SK-N-SH (cell line): ENCODE results near the gene ABCB9. TPM values are rescaled to one million over a fixed set of nuclear protein-coding genes. Genes with fewer than 3 reads are reported as not detected.
A peak's percentile ranks its signal among the peaks of the same experiment; 100 is the strongest.

ENCODE experiments used
- CTCF ChIA-PET: fragments of 300-600, 350-600 bp; formaldehyde crosslinking; extraction: SDS; loops from one replicate; lab custom pipeline; 2021; lab: Yijun Ruan, JAX
- POLR2A ChIA-PET: fragments of 350-600 bp; sonication (Branson Sonifier 250); formaldehyde crosslinking; extraction: SDS; loops from one replicate; lab custom pipeline; 2020; ENCODE audit warnings: antibody characterized with exemption, inconsistent platforms; lab: Yijun Ruan, JAX
- DNase-seq: peaks from one replicate; pipeline ENCODE4 v3.0.0; 2012
- H2AFZ ChIP-seq: fragments of 200-600 bp; sonication (generic); 2 replicates; pipeline ENCODE4 v1.8.1; 2016; ENCODE audit warnings: antibody characterized with exemption, mild to moderate bottlenecking, low read depth
- H3F3A ChIP-seq: fragments of 200-600 bp; sonication (generic); replicated peaks from 2 replicates; pipeline ENCODE3; 2016; ENCODE audit warnings: antibody characterized with exemption, mild to moderate bottlenecking; ENCODE audit not compliant: insufficient read depth
- H3K27ac ChIP-seq, 2 experiments: fragments of 200-500 bp in 1 of 2; fragments of 200-600 bp in 1 of 2; sonication (Bioruptor generic) in 1 of 2; sonication (generic), shearing (Covaris generic) in 1 of 2; 2 replicates each; pipeline versions ENCODE4 v1.5.1 to v1.6.1; 2014 to 2016; ENCODE audit warnings: low read depth in 2 of 2, inconsistent platforms in 1 of 2, low read length in 1 of 2, mild to moderate bottlenecking in 1 of 2, mixed read lengths in 1 of 2
- H3K27me3 ChIP-seq: fragments of 200-600 bp; sonication (generic), shearing (Covaris generic); 2 replicates; pipeline ENCODE4 v1.6.1; 2016; ENCODE audit warnings: mixed run types; ENCODE audit not compliant: insufficient read depth
- H3K36me3 ChIP-seq, 2 experiments: fragments of 200-500 bp in 1 of 2; fragments of 200-600 bp in 1 of 2; sonication (Bioruptor generic) in 1 of 2; sonication (generic) in 1 of 2; replicated peaks in 1 of 2; 2 replicates each; pipeline versions ENCODE3 to v1.5.1; 2014 to 2016; ENCODE audit warnings: low read length in 1 of 2, mild to moderate bottlenecking in 1 of 2; ENCODE audit not compliant: insufficient read depth in 2 of 2, control insufficient read depth in 1 of 2
- H3K4me1 ChIP-seq, 2 experiments: fragments of 200-500 bp in 1 of 2; fragments of 200-600 bp in 1 of 2; sonication (Bioruptor generic) in 1 of 2; sonication (generic), shearing (Covaris generic) in 1 of 2; 2 replicates each; pipeline versions ENCODE4 v1.5.1 to v1.6.1; 2014 to 2016; ENCODE audit warnings: low read depth in 1 of 2, low read length in 1 of 2, mixed run types in 1 of 2; ENCODE audit not compliant: insufficient read depth in 2 of 2, control insufficient read depth in 1 of 2
- H3K4me2 ChIP-seq: fragments of 200-600 bp; sonication (generic), shearing (Covaris generic); 2 replicates; pipeline ENCODE4 v1.6.1; 2017; ENCODE audit warnings: mixed run types
- H3K4me3 ChIP-seq, 2 experiments: fragments of 200-500 bp in 1 of 2; fragments of 200-600 bp in 1 of 2; sonication (Bioruptor generic) in 1 of 2; sonication (generic), shearing (Covaris generic) in 1 of 2; 2 replicates each; pipeline versions ENCODE4 v1.5.1 to v1.8.1; 2014 to 2016; ENCODE audit warnings: low read depth in 2 of 2, inconsistent platforms in 1 of 2, low read length in 1 of 2, mild to moderate bottlenecking in 1 of 2, mixed read lengths in 1 of 2, moderate library complexity in 1 of 2
- H3K79me2 ChIP-seq: fragments of 200-600 bp; sonication (generic); 2 replicates; pipeline ENCODE4 v1.8.1; 2017; ENCODE audit warnings: mild to moderate bottlenecking; ENCODE audit not compliant: insufficient read depth
- H3K9ac ChIP-seq: fragments of 200-600 bp; sonication (generic); 2 replicates; pipeline ENCODE4 v1.6.1; 2017; ENCODE audit warnings: mixed run types
- H3K9me2 ChIP-seq: fragments of 200-600 bp; sonication (generic); 2 replicates; pipeline ENCODE4 v1.6.1; 2017; ENCODE audit warnings: mixed run types
- H3K9me3 ChIP-seq: fragments of 200-600 bp; sonication (generic); 2 replicates; pipeline ENCODE4 v1.6.1; 2017; ENCODE audit warnings: mixed run types, mild to moderate bottlenecking, moderate library complexity
- H4K20me1 ChIP-seq: fragments of 200-600 bp; sonication (generic); 2 replicates; pipeline ENCODE4 v1.6.1; 2017; ENCODE audit warnings: mild to moderate bottlenecking, mixed run types; ENCODE audit not compliant: insufficient read depth
- CHD2 ChIP-seq: fragments of 150-350 bp; IDR thresholded peaks from 2 replicates; pipeline ENCODE4 v1.6.1; 2018; ENCODE audit warnings: low read length; ENCODE audit not compliant: partially characterized antibody
- EP300 ChIP-seq, 2 experiments: IDR thresholded peaks; 2 replicates each; pipeline versions ENCODE4 v1.4.0 to v1.6.1; 2012; ENCODE audit warnings: borderline replicate concordance in 1 of 2, low read depth in 1 of 2, low read length in 1 of 2
- EZH2phosphoT487 ChIP-seq: fragments of 200-600 bp; sonication (generic); IDR thresholded peaks from 2 replicates; pipeline ENCODE4 v1.6.1; 2017; ENCODE audit warnings: low read depth, mixed run types, mild to moderate bottlenecking, antibody characterized with exemption, moderate library complexity, borderline replicate concordance
- FOSL2 ChIP-seq: IDR thresholded peaks from 2 replicates; pipeline ENCODE4 v1.4.0; 2012; ENCODE audit warnings: low read depth, mild to moderate bottlenecking, moderate library complexity, borderline replicate concordance
- FOXJ3 ChIP-seq: sonication (generic); formaldehyde crosslinking; IDR thresholded peaks from 2 replicates; pipeline ENCODE4 v1.5.1; 2020; ENCODE audit warnings: mild to moderate bottlenecking, missing genetic modification reagents
- FOXM1 ChIP-seq: IDR thresholded peaks from 2 replicates; pipeline ENCODE4 v1.4.0; 2012; ENCODE audit warnings: low read depth, mild to moderate bottlenecking
- GABPA ChIP-seq: IDR thresholded peaks from 2 replicates; pipeline ENCODE4 v1.4.0; 2012; ENCODE audit warnings: low read depth, mild to moderate bottlenecking
- GATA2 ChIP-seq: sonication (generic); formaldehyde crosslinking; IDR thresholded peaks from 2 replicates; pipeline ENCODE4 v1.5.0; 2020; ENCODE audit warnings: mild to moderate bottlenecking, missing genetic modification reagents
- JUND ChIP-seq: IDR thresholded peaks from 2 replicates; pipeline ENCODE4 v1.4.0; 2012
- MEF2A ChIP-seq: IDR thresholded peaks from 2 replicates; pipeline ENCODE4 v1.4.0; 2012; ENCODE audit warnings: low read depth, borderline replicate concordance
- MXI1 ChIP-seq: IDR thresholded peaks from 2 replicates; pipeline ENCODE4 v1.6.1; 2012; ENCODE audit warnings: mild to moderate bottlenecking, low read depth, low read length, improper control_type of control experiment
- NFIC ChIP-seq: IDR thresholded peaks from 2 replicates; pipeline ENCODE4 v1.4.0; 2012; ENCODE audit warnings: borderline replicate concordance
- NRF1 ChIP-seq: IDR thresholded peaks from 2 replicates; pipeline ENCODE4 v1.6.1; 2012; ENCODE audit warnings: low read depth, mild to moderate bottlenecking, low read length
- POLR2AphosphoS5 ChIP-seq: IDR thresholded peaks from 2 replicates; pipeline ENCODE4 v1.6.1; 2012; ENCODE audit warnings: low read depth, low read length
- RAD21 ChIP-seq: IDR thresholded peaks from 2 replicates; pipeline ENCODE4 v1.6.1; 2012; ENCODE audit warnings: mild to moderate bottlenecking, low read length
- RCOR1 ChIP-seq: fragments of 150-350 bp; IDR thresholded peaks from 2 replicates; pipeline ENCODE4 v1.6.1; 2017; ENCODE audit warnings: antibody characterized with exemption, low read length
- RXRA ChIP-seq: IDR thresholded peaks from 2 replicates; pipeline ENCODE4 v1.4.0; 2012; ENCODE audit warnings: low read depth, mild to moderate bottlenecking, borderline replicate concordance
- SMC3 ChIP-seq: IDR thresholded peaks from 2 replicates; pipeline ENCODE4 v1.6.1; 2012; ENCODE audit warnings: low read depth, low read length, improper control_type of control experiment
- TAF1 ChIP-seq: IDR thresholded peaks from 2 replicates; pipeline ENCODE4 v1.6.1; 2012; ENCODE audit warnings: low read depth, mild to moderate bottlenecking, low read length, moderate library complexity, borderline replicate concordance
- TEAD4 ChIP-seq: IDR thresholded peaks from 2 replicates; pipeline ENCODE4 v1.4.0; 2012; ENCODE audit warnings: mild to moderate bottlenecking, borderline replicate concordance; ENCODE audit not compliant: insufficient read depth
- YY1 ChIP-seq: IDR thresholded peaks from 2 replicates; pipeline ENCODE4 v1.4.0; 2012; ENCODE audit warnings: low read depth, mild to moderate bottlenecking
- WGBS: methylation state at CpG from one replicate; pipeline ENCODE4 v1.1.6; 2017; ENCODE audit warnings: low lambda C conversion rate; 5-methylcytosine and 5-hydroxymethylcytosine counted together
- polyA plus RNA-seq, 3 experiments: library from polyadenylated mRNA; depleted of rRNA; stranded (reverse); fragments of >200 nt; gene quantifications; 2 replicates each; pipeline ENCODE4 v1.2.3, GENCODE V29; 2012
- TF ChIP-seq, protein P1 (sequence below): IDR thresholded peaks from 2 replicates; pipeline ENCODE4; 2012
- TF ChIP-seq, protein P2 (sequence below): IDR thresholded peaks from 2 replicates; pipeline ENCODE4 v1.6.1; 2012; ENCODE audit warnings: mild to moderate bottlenecking, low read depth, low read length, moderate library complexity
- TF ChIP-seq, protein P3 (sequence below): fragments of 150-350 bp; IDR thresholded peaks from 2 replicates; pipeline ENCODE4 v1.6.1; 2016; ENCODE audit warnings: mild to moderate bottlenecking, low read depth, low read length
- TF ChIP-seq, protein P4 (sequence below): IDR thresholded peaks from 2 replicates; pipeline ENCODE4 v1.4.0; 2012; ENCODE audit warnings: low read depth, borderline replicate concordance

The ABCB9 gene
- polyA plus RNA-seq, 1 of the 3 experiments (the other 2 are of a cell fraction), result 6.2 TPM

DNA sequence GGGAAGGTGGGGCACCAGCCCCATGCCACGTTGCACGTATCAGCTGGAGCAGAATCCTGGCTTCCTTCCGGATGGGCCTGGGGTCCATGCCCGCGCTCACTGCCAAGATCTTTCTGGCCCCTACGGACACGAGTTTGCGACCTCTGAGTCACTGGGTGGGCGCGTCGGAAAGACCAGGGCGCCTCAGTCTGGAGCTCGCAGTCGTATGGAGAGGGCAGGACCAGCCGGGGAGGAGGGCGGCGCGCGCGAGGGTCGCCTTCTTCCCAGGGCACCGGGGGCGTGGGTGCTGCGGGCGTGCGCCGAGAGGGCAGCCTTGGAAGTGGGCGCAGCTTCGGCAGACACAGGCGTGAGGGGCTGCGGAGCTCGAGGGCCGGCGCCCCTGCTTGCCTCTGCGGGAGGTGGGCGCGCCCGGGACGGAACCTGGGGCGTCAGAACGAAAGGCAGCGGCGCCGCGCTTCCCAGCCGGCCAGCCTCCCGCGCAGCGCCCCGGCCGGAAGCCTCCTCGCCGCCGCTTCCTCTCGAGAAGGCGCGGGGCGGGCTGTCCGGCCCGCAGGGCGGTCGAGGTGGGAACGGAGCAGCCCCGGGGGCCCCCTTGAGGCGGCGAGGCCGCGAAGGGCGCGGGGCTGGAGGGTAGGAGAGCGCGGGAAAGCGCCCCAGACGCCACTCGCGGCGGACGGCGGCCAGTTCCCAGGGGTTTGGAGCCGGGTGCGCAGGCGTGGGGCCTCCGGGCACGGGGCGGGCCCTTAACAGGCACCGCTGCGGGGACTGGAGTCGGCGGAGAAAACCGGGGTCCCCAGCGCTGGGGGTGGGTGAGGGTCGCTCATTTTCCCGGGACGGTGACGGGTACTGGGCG is 14.1 kb upstream of the ABCB9 start, which contains the start of gene ARL6IP4:
Gene ARL6IP4, plus strand, starts transcription at position 499 of the 853 bp plus-strand sequence. CDS start 459 bp downstream, outside the sequence.
- Histone ChIP-seq H3K9ac (peak within 1 kb of the TSS; percentile 92), H3K4me2 (peak within 1 kb of the TSS; percentile 96), H3K4me3 (peak within 1 kb of the TSS; percentile 96), H3K79me2 (peaks cover 75% of the 10 kb centered on the region), H2AFZ (peak within 1 kb of the TSS; percentile 45), H4K20me1 (peaks cover 10% of the 10 kb centered on the region; the same call in 1 of the 2 replicates), H3K27me3 (no peaks in the 10 kb centered on the region), H3K36me3 (peaks cover 0 to 25% of the 10 kb centered on the region in 2 experiments), H3K27ac (peak within 1 kb of the TSS; percentile 51 to 76; a peak in 3 of 4 replicates), H3F3A (peaks cover 7% of the 10 kb centered on the region), H3K9me2 (no peaks in the 10 kb centered on the region), H3K9me3 (no peaks in the 10 kb centered on the region), H3K4me1 (peaks cover 13 to 46% of the 10 kb centered on the region in 2 experiments; a peak in 3 of 4 replicates)
- peak; percentile 91 for DNase-seq
- ChIA-PET CTCF (interaction anchor here (5.0 kb wide), 1 partner anchor 258 kb away, joined by 25 read pairs; no protein-coding TSS in a partner anchor), POLR2A (interaction anchor here (0.7 to 2.0 kb wide), 4 partner anchors 9 to 253 kb away, joined by 3 to 6 read pairs (median 5); partner anchors contain the start of genes MPHOSPH9 and MTRFR)
- 0% methylated on average over 1 of the region's 96 CpGs for WGBS
- TF ChIP-seq TEAD4, result no peak
- TF ChIP-seq NRF1, result peak; percentile 63
- TF ChIP-seq FOSL2, result no peak
- TF ChIP-seq GABPA, result peak; percentile 88
- TF ChIP-seq, protein P1, sequence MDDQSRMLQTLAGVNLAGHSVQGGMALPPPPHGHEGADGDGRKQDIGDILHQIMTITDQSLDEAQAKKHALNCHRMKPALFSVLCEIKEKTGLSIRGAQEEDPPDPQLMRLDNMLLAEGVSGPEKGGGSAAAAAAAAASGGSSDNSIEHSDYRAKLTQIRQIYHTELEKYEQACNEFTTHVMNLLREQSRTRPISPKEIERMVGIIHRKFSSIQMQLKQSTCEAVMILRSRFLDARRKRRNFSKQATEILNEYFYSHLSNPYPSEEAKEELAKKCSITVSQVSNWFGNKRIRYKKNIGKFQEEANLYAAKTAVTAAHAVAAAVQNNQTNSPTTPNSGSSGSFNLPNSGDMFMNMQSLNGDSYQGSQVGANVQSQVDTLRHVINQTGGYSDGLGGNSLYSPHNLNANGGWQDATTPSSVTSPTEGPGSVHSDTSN, result peak; percentile 37; the same call in 1 of the 2 replicates
- TF ChIP-seq, protein P2, sequence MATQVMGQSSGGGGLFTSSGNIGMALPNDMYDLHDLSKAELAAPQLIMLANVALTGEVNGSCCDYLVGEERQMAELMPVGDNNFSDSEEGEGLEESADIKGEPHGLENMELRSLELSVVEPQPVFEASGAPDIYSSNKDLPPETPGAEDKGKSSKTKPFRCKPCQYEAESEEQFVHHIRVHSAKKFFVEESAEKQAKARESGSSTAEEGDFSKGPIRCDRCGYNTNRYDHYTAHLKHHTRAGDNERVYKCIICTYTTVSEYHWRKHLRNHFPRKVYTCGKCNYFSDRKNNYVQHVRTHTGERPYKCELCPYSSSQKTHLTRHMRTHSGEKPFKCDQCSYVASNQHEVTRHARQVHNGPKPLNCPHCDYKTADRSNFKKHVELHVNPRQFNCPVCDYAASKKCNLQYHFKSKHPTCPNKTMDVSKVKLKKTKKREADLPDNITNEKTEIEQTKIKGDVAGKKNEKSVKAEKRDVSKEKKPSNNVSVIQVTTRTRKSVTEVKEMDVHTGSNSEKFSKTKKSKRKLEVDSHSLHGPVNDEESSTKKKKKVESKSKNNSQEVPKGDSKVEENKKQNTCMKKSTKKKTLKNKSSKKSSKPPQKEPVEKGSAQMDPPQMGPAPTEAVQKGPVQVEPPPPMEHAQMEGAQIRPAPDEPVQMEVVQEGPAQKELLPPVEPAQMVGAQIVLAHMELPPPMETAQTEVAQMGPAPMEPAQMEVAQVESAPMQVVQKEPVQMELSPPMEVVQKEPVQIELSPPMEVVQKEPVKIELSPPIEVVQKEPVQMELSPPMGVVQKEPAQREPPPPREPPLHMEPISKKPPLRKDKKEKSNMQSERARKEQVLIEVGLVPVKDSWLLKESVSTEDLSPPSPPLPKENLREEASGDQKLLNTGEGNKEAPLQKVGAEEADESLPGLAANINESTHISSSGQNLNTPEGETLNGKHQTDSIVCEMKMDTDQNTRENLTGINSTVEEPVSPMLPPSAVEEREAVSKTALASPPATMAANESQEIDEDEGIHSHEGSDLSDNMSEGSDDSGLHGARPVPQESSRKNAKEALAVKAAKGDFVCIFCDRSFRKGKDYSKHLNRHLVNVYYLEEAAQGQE, result 0 out of 2 replicates have a peak, but pooled peaks have one; percentile 8
- no peak for TF ChIP-seq MEF2A
- TF ChIP-seq CHD2, result peak; percentile 54
- no peak for TF ChIP-seq NFIC
- no peak for TF ChIP-seq SMC3
- TF ChIP-seq, protein P3, sequence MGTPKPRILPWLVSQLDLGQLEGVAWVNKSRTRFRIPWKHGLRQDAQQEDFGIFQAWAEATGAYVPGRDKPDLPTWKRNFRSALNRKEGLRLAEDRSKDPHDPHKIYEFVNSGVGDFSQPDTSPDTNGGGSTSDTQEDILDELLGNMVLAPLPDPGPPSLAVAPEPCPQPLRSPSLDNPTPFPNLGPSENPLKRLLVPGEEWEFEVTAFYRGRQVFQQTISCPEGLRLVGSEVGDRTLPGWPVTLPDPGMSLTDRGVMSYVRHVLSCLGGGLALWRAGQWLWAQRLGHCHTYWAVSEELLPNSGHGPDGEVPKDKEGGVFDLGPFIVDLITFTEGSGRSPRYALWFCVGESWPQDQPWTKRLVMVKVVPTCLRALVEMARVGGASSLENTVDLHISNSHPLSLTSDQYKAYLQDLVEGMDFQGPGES, result no peak
- TF ChIP-seq POLR2AphosphoS5, result peak; percentile 55; the same call in 1 of the 2 replicates
- TF ChIP-seq RXRA, result no peak
- no peak for TF ChIP-seq RAD21
- 0 out of 2 replicates have a peak, but pooled peaks have one; percentile 27 for TF ChIP-seq FOXM1
- TF ChIP-seq JUND, result no peak
- peak; percentile 34; the same call in 1 of the 2 replicates for TF ChIP-seq MXI1
- TF ChIP-seq GATA2 (CRISPR knock-in tag), result no peak
- TF ChIP-seq EZH2phosphoT487, result no peak
- TF ChIP-seq, protein P4, sequence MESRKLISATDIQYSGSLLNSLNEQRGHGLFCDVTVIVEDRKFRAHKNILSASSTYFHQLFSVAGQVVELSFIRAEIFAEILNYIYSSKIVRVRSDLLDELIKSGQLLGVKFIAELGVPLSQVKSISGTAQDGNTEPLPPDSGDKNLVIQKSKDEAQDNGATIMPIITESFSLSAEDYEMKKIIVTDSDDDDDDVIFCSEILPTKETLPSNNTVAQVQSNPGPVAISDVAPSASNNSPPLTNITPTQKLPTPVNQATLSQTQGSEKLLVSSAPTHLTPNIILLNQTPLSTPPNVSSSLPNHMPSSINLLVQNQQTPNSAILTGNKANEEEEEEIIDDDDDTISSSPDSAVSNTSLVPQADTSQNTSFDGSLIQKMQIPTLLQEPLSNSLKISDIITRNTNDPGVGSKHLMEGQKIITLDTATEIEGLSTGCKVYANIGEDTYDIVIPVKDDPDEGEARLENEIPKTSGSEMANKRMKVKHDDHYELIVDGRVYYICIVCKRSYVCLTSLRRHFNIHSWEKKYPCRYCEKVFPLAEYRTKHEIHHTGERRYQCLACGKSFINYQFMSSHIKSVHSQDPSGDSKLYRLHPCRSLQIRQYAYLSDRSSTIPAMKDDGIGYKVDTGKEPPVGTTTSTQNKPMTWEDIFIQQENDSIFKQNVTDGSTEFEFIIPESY, result no peak
- no peak for TF ChIP-seq YY1
- 0 out of 2 replicates have a peak, but pooled peaks have one; percentile 11 for TF ChIP-seq FOXJ3 (CRISPR knock-in tag)
- peak; percentile 86 for TF ChIP-seq TAF1
- no peak for TF ChIP-seq EP300 (IDR thresholded peaks at IDR 0.05; ENCODE audit: borderline replicate concordance in 1 of 2, low read depth in 1 of 2, low read length in 1 of 2)
- no peak; the same call in 1 of the 2 replicates for TF ChIP-seq RCOR1
